ENCODE measurements around the gene RNF141.

DNA sequence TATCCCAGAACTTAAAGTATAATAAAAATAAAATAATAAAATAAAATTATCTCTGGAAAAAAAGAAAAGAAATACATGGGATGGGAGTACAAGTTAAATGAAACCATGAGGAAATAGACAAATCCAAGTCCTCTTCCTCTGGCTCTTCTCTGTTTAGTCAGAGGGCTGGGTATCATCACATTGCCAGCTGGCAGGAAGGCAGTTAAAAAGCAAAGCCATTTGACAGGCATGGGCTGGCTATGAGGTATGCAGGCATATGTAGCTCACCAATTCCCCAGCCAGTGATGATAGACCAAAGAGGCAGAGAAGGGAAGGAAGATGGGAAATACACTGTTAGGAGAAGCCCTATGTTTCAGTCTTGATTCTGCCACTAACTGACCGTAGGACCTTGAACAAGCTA is 21.0 kb upstream of the RNF141 start:
- no peak for TF ChIP-seq CTCF (tag by site-specific recombination; IDR thresholded peaks at IDR 0.05)
- no peak for TF ChIP-seq ZNF146 (tag by site-specific recombination; IDR thresholded peaks at IDR 0.05)
- no peak for TF ChIP-seq ZNF174 (tag by site-specific recombination; IDR thresholded peaks at IDR 0.05)
- TF ChIP-seq ZNF184 (tag by site-specific recombination; IDR thresholded peaks at IDR 0.05), result no peak
- TF ChIP-seq ZNF837 (tag by site-specific recombination; IDR thresholded peaks at IDR 0.05), result no peak
- TF ChIP-seq, protein P1, sequence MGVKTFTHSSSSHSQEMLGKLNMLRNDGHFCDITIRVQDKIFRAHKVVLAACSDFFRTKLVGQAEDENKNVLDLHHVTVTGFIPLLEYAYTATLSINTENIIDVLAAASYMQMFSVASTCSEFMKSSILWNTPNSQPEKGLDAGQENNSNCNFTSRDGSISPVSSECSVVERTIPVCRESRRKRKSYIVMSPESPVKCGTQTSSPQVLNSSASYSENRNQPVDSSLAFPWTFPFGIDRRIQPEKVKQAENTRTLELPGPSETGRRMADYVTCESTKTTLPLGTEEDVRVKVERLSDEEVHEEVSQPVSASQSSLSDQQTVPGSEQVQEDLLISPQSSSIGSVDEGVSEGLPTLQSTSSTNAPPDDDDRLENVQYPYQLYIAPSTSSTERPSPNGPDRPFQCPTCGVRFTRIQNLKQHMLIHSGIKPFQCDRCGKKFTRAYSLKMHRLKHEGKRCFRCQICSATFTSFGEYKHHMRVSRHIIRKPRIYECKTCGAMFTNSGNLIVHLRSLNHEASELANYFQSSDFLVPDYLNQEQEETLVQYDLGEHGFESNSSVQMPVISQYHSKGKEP (tag by site-specific recombination; IDR thresholded peaks at IDR 0.05), result no peak
- no peak for TF ChIP-seq GLIS1 (tag by site-specific recombination; IDR thresholded peaks at IDR 0.05)
- no peak for TF ChIP-seq ZNF398 (tag by site-specific recombination; IDR thresholded peaks at IDR 0.05)
- TF ChIP-seq, protein P2, sequence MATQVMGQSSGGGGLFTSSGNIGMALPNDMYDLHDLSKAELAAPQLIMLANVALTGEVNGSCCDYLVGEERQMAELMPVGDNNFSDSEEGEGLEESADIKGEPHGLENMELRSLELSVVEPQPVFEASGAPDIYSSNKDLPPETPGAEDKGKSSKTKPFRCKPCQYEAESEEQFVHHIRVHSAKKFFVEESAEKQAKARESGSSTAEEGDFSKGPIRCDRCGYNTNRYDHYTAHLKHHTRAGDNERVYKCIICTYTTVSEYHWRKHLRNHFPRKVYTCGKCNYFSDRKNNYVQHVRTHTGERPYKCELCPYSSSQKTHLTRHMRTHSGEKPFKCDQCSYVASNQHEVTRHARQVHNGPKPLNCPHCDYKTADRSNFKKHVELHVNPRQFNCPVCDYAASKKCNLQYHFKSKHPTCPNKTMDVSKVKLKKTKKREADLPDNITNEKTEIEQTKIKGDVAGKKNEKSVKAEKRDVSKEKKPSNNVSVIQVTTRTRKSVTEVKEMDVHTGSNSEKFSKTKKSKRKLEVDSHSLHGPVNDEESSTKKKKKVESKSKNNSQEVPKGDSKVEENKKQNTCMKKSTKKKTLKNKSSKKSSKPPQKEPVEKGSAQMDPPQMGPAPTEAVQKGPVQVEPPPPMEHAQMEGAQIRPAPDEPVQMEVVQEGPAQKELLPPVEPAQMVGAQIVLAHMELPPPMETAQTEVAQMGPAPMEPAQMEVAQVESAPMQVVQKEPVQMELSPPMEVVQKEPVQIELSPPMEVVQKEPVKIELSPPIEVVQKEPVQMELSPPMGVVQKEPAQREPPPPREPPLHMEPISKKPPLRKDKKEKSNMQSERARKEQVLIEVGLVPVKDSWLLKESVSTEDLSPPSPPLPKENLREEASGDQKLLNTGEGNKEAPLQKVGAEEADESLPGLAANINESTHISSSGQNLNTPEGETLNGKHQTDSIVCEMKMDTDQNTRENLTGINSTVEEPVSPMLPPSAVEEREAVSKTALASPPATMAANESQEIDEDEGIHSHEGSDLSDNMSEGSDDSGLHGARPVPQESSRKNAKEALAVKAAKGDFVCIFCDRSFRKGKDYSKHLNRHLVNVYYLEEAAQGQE (tag by site-specific recombination; IDR thresholded peaks at IDR 0.05), result no peak
- TF ChIP-seq HOXA7 (CRISPR knock-in tag; IDR thresholded peaks at IDR 0.05; ENCODE audit: borderline replicate concordance), result no peak
- TF ChIP-seq ZNF2 (tag by site-specific recombination; IDR thresholded peaks at IDR 0.05), result no peak
- no peak for TF ChIP-seq BCL11A (tag by site-specific recombination; IDR thresholded peaks at IDR 0.05; ENCODE audit: low read depth)
- TF ChIP-seq KLF9 (tag by site-specific recombination; IDR thresholded peaks at IDR 0.05; ENCODE audit: low read depth), result no peak
